Measurements from ENCODE around the gene RNF157. TPM values are rescaled to one million over a fixed set of nuclear protein-coding genes. Genes with fewer than 3 reads are reported as not detected.
A peak's percentile ranks its signal among the peaks of the same experiment; 100 is the strongest.

RNF157 gene
- total and polyA plus RNA-seq, 2 of the 13 experiments (the other 11 are each of a cell fraction or from before 2014, with no cell fraction given), result 0.44 to 1.5 TPM

DNA sequence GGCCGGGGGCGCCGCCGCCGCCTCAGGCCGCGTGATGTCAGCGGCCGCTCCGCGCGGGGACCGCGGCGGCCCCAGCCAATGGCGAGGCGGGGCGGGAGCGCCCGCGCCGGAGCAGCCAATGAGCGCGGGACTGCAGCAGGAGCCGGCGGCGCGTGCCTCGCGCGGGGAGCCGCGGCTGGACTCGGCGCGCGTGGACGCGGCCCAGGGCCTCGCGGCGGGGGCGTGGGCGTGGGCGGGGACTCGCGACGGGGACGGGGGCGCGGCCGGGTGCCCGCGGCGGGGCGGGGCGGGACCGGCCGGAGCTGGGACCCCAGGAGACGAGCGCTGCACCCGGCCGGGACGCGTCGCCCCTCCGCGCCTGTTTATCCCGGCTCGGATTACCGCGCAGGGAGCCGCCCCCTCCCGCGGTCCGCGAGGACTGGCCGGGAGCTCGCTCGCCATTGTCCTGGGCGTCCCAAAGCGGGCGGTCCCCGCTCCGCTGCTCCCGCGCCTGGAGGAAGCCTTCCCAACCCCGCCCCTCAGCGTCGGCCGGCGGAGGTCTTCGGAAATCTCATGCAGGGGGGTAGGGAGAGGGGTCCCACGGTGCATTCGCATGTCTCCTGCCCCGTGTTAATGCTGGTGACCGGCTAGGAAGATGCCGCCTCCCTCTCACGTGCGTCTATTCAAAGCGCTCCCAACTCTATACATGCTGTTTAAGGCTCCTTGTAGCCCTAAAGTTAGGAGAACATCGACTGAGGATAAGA lies at the start of gene RNF157 (continued):
- TF ChIP-seq SKI (IDR thresholded peaks at IDR 0.05; ENCODE audit: partially characterized antibody) (no peak), ZNF296 (CRISPR knock-in tag; conservative IDR thresholded peaks at IDR 0.05) (0 out of 2 replicates have a peak, but pooled peaks have one; percentile 28), ZSCAN12 (CRISPR knock-in tag; IDR thresholded peaks at IDR 0.05) (no peak), ZNF460 (CRISPR knock-in tag; IDR thresholded peaks at IDR 0.05; ENCODE audit: borderline replicate concordance) (no peak), RARG (CRISPR knock-in tag; IDR thresholded peaks at IDR 0.05; ENCODE audit: low read depth) (no peak), ATF7 (IDR thresholded peaks at IDR 0.05) (no peak), ATF7 (CRISPR knock-in tag; IDR thresholded peaks at IDR 0.05) (no peak), NFYB (CRISPR knock-in tag; IDR thresholded peaks at IDR 0.05) (peak; percentile 75), ZNF737 (CRISPR knock-in tag; IDR thresholded peaks at IDR 0.05; ENCODE audit: borderline replicate concordance) (no peak), DZIP1 (CRISPR knock-in tag; IDR thresholded peaks at IDR 0.05) (0 out of 2 replicates have a peak, but pooled peaks have one; percentile 23), ZNF615 (CRISPR knock-in tag; IDR thresholded peaks at IDR 0.05; ENCODE audit: borderline replicate concordance) (no peak), SETDB1 (CRISPR knock-in tag; IDR thresholded peaks at IDR 0.05; ENCODE audit: borderline replicate concordance) (no peak), CREM (IDR thresholded peaks at IDR 0.05) (no peak; the same call in 1 of the 2 replicates), CREM (CRISPR knock-in tag; IDR thresholded peaks at IDR 0.05) (no peak), MEF2D (CRISPR knock-in tag; IDR thresholded peaks at IDR 0.05) (peak; percentile 20; the same call in 1 of the 2 replicates), MED1 (CRISPR knock-in tag; IDR thresholded peaks at IDR 0.05) (no peak), U2AF1 (optimal IDR thresholded peaks at IDR 0.05; ENCODE audit: low read depth, low read length) (no peak), ARNTL (CRISPR knock-in tag; IDR thresholded peaks at IDR 0.05) (no peak)
- TF ChIP-seq, protein P1, sequence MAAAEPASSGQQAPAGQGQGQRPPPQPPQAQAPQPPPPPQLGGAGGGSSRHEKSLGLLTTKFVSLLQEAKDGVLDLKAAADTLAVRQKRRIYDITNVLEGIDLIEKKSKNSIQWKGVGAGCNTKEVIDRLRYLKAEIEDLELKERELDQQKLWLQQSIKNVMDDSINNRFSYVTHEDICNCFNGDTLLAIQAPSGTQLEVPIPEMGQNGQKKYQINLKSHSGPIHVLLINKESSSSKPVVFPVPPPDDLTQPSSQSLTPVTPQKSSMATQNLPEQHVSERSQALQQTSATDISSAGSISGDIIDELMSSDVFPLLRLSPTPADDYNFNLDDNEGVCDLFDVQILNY (CRISPR knock-in tag; conservative IDR thresholded peaks at IDR 0.05), result no peak
- TF ChIP-seq, protein P2, sequence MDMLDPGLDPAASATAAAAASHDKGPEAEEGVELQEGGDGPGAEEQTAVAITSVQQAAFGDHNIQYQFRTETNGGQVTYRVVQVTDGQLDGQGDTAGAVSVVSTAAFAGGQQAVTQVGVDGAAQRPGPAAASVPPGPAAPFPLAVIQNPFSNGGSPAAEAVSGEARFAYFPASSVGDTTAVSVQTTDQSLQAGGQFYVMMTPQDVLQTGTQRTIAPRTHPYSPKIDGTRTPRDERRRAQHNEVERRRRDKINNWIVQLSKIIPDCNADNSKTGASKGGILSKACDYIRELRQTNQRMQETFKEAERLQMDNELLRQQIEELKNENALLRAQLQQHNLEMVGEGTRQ (IDR thresholded peaks at IDR 0.05; ENCODE audit: low read depth, low read length), result no peak
- TF ChIP-seq, protein P2 (CRISPR knock-in tag; IDR thresholded peaks at IDR 0.05; ENCODE audit: borderline replicate concordance), result no peak
- TF ChIP-seq, protein P3, sequence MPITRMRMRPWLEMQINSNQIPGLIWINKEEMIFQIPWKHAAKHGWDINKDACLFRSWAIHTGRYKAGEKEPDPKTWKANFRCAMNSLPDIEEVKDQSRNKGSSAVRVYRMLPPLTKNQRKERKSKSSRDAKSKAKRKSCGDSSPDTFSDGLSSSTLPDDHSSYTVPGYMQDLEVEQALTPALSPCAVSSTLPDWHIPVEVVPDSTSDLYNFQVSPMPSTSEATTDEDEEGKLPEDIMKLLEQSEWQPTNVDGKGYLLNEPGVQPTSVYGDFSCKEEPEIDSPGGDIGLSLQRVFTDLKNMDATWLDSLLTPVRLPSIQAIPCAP (CRISPR knock-in tag; IDR thresholded peaks at IDR 0.05; ENCODE audit: low read depth), result no peak
- TF ChIP-seq, protein P4, sequence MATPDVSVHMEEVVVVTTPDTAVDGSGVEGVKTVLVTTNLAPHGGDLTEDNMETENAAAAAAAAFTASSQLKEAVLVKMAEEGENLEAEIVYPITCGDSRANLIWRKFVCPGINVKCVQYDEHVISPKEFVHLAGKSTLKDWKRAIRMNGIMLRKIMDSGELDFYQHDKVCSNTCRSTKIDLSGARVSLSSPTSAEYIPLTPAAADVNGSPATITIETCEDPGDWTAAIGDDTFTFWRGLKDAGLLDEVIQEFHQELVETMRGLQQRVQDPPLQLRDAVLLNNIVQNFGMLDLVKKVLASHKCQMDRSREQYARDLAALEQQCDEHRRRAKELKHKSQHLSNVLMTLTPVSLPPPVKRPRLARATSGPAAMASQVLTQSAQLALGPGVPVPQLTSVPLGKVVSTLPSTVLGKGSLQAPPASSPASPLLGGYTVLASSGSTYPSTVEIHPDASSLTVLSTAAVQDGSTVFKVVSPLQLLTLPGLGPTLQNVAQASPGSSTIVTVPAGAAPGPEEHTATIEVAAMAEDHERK (CRISPR knock-in tag; IDR thresholded peaks at IDR 0.05; ENCODE audit: low read depth), result no peak
